Measurements from ENCODE around the gene FILIP1L. TPM values are rescaled to one million over a fixed set of nuclear protein-coding genes. Genes with fewer than 3 reads are reported as not detected.

FILIP1L gene
- total RNA-seq, 2 donors from 2014 or later = 9.5 to 28.2 TPM

DNA sequence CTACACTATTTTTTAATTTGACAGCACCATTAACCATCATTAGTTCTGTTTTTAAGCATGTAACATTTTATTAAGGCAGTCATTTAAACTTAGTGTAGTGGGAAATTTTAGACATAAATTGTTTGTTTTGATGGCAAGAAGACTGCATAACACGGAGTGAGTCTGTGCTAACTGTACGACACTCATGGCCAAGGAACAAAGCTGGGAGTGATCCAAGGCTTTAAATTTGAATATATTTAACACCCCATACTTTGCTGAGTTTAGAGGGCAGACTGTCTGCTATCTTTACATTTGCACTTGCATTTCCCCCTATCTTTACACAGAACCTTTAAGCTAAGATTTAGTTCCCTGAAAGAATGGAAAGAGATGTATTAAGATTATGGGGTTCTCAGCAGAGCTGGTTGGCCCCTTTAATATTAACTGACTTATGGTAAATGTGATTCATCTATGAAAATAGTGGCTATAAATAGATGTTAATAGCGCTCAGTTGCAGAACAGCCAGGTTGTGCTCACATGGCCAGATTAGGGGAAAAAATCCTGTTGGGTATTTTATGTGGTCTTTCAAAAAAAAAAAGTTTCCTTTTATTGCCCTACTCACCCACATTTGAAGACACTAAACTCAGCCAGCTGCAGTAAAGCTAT lies 175.9 kb downstream of the FILIP1L start:
- WGBS = 58% methylated on average over 3 of the region's 3 CpGs
- Histone ChIP-seq H3K4me3 (no peak overlapping the region), H3K27me3 (replicated peaks; ENCODE audit: insufficient read depth) (no peaks in the 10 kb centered on the region), H3K36me3 (no peaks in the 10 kb centered on the region), H3K4me1 (replicated peaks) (no peaks in the 10 kb centered on the region), H3K27ac (peak overlapping the region in 1 of 2 donors; percentile 35), H3K9me3 (no peaks in the 10 kb centered on the region)
- intact Hi-C loops (cut with DNase I) = no loop called here
- no peak for DNase-seq (ENCODE audit: low spot score)
- no peak for TF ChIP-seq POLR2A (IDR thresholded peaks at IDR 0.05)

DNA sequence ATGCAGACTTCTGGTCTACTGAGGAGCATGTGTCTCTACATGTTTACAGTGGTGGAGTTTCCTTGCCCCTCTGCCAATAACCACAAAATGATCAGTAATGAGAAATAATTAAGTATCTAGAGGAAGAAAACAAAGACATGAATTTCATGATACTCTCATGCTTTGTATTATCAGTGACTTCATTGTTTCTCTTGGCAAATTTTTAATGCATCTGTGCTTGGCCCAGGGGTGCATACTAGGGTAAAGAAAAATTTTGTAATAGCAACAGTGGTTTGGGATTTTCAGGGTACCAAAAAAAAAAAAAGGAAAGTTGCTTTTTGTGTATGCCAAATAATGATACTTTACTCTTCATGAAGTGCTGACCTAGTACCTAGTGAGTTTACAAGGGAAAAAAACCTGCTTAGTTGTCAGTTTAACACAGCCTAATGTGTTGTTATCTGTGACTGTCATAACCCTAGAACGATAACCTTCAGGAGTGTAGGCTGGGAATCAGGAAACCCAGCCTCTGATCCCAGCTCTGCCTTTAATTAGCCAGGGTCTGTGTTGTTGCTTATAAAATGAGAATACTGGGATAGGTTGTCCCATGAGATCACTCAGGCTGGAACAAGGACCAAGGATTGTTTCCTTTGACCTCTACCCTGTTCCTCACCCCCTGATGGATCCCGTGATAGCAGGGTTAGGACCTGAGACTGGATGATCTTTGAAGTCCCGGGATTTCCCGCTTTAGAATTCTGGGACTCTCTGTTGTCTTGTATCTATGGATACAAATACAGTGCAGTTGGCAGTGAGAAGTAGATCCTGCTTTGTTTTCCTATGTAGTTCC lies 179.1 kb downstream of the FILIP1L start:
- no peak overlapping the region for H3K27ac ChIP-seq
- no peak for DNase-seq (ENCODE audit: low spot score)
- no peak overlapping the region for H3K4me3 ChIP-seq
- H3K9me3 ChIP-seq = no peaks in the 10 kb centered on the region
- no peaks in the 10 kb centered on the region for H3K36me3 ChIP-seq
- intact Hi-C loops (cut with DNase I) = no loop called here
- 37% methylated on average over 4 of the region's 4 CpGs for WGBS
- no peaks in the 10 kb centered on the region for H3K27me3 ChIP-seq (replicated peaks; ENCODE audit: insufficient read depth)
- no peaks in the 10 kb centered on the region for H3K4me1 ChIP-seq (replicated peaks)
- no peak for TF ChIP-seq POLR2A (IDR thresholded peaks at IDR 0.05)

DNA sequence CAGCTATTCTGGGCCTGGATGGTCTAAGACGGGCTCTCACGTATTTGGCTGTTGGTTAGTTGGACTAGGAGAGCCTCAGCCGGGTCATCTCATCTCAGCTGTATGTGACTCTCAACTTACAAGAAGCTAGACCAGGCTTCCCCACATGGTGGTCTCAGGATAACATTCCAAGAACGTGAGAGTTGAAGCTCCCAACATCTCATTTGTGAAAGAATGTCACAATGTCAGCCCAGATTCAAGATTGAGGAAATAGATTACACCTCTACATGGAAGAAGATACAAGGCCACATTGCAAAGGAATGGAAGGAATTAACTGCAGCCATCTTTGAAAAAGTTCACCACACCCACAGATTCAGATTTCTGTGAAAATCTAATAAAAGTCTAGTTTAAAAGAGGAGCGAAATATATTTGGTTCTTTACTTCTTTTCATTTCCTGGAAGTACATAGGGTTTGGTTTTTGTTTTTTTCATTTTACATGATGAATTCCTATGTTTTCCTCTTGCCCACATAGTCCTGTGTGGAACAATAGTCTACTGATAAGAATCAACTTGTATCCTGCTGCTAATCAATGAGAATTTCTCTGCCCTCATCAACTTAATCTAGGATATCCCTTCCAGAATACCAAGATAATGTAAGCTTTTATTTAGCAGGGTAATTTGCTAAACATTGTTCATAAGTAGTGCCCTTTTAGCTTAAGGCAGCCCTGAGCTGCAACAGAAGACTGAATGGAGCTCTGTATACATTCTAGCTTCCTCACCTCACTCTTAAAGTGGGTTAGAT lies 180.1 kb downstream of the FILIP1L start:
- Histone ChIP-seq H3K4me1 (replicated peaks) (no peaks in the 10 kb centered on the region), H3K27me3 (replicated peaks; ENCODE audit: insufficient read depth) (no peaks in the 10 kb centered on the region), H3K27ac (no peak overlapping the region), H3K4me3 (no peak overlapping the region), H3K9me3 (no peaks in the 10 kb centered on the region), H3K36me3 (no peaks in the 10 kb centered on the region)
- WGBS = 95% methylated on average over 5 of the region's 5 CpGs
- intact Hi-C loops (cut with DNase I) = no loop called here
- DNase-seq (ENCODE audit: low spot score) = no peak
- TF ChIP-seq POLR2AphosphoS5 (IDR thresholded peaks at IDR 0.05) = no peak
- TF ChIP-seq, protein P1, sequence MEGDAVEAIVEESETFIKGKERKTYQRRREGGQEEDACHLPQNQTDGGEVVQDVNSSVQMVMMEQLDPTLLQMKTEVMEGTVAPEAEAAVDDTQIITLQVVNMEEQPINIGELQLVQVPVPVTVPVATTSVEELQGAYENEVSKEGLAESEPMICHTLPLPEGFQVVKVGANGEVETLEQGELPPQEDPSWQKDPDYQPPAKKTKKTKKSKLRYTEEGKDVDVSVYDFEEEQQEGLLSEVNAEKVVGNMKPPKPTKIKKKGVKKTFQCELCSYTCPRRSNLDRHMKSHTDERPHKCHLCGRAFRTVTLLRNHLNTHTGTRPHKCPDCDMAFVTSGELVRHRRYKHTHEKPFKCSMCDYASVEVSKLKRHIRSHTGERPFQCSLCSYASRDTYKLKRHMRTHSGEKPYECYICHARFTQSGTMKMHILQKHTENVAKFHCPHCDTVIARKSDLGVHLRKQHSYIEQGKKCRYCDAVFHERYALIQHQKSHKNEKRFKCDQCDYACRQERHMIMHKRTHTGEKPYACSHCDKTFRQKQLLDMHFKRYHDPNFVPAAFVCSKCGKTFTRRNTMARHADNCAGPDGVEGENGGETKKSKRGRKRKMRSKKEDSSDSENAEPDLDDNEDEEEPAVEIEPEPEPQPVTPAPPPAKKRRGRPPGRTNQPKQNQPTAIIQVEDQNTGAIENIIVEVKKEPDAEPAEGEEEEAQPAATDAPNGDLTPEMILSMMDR (IDR thresholded peaks at IDR 0.05) = no peak

DNA sequence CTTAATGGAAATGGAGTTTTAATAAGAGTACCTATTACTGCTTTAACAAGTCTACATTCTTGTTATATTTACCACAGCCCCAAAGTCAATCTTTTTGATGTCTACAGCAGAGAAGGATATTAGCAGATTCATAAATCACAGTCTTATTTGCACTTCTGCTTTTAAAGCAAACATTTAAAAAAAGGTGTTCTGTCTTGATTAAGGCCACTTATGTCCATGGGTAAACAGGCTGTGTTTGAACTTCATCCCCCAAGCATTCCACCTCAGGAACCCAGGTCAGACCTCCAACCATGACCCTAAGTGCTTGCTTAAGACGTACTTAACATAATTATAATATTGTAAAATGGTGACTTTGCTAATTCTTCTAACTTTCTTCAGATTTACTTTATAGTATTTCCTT lies 183.2 kb downstream of the FILIP1L start:
- Histone ChIP-seq H3K36me3 (no peaks in the 10 kb centered on the region), H3K27ac (no peak overlapping the region), H3K4me3 (no peak overlapping the region), H3K27me3 (replicated peaks; ENCODE audit: insufficient read depth) (no peaks in the 10 kb centered on the region), H3K9me3 (no peaks in the 10 kb centered on the region), H3K4me1 (replicated peaks) (no peaks in the 10 kb centered on the region)
- WGBS = 88% methylated on average over 1 of the region's 1 CpG
- intact Hi-C loops (cut with DNase I) = no loop called here
- DNase-seq (ENCODE audit: low spot score) = no peak
- no peak for TF ChIP-seq POLR2A (IDR thresholded peaks at IDR 0.05)

DNA sequence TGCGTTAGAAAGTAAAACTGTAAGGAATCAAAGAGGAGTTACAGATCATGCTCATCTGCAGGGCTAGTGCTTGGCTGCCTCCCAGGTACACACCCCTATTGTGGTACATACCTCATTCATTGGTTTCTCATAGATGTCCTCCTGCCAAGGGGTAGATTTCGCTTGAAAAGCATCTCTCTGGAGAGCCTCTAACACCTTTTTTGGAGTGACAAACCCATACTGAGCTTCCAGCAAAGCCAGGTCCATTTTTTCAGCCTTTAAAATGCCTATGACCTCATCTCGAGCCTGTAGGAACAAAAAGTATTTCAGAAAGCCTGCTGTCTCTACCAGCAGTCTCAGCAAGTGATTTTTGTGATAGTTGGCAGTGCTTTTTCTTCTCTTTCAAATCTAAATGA lies 184.6 kb downstream of the FILIP1L start:
- intact Hi-C loops (cut with DNase I) = loop anchor here (5.0 kb wide), 2 partner anchors 38 to 47 kb away; no protein-coding TSS in a partner anchor
- no peaks in the 10 kb centered on the region for H3K9me3 ChIP-seq
- no peak overlapping the region for H3K4me3 ChIP-seq
- 31% methylated on average over 3 of the region's 3 CpGs for WGBS
- no peak for DNase-seq (ENCODE audit: low spot score)
- no peaks in the 10 kb centered on the region for H3K4me1 ChIP-seq (replicated peaks)
- TF ChIP-seq POLR2A (IDR thresholded peaks at IDR 0.05) (no peak), POLR2AphosphoS5 (IDR thresholded peaks at IDR 0.05) (no peak)
- TF ChIP-seq, protein P1 (IDR thresholded peaks at IDR 0.05) = no peak
- H3K27ac ChIP-seq = no peak overlapping the region
- H3K36me3 ChIP-seq = no peaks in the 10 kb centered on the region
- H3K27me3 ChIP-seq (replicated peaks; ENCODE audit: insufficient read depth) = no peaks in the 10 kb centered on the region
